Stimulated activated CD8-positive, alpha-beta memory T cell treated with anti-CD3 and anti-CD28 coated beads, Interleukin-12 subunit alpha, Interleukin-12 subunit beta, amount 100 ng/mL, for 24 hours (primary cell): Measurements from ENCODE around the gene MSANTD2.
"Not testable (repeated sequence)": the region's sequence is repeated elsewhere in the genome, so short reads cannot be mapped to it uniquely, and the experiment has no call there.

ENCODE experiments used
- DNase-seq: peaks from one replicate; pipeline ENCODE4 v3.0.0-alpha.2; 2020; ENCODE audit errors: extremely low read depth

Gene MSANTD2

GRCh38 chr11:124770959-124771358 is 29.2 kb downstream of the MSANTD2 start:
- DNase-seq: not testable (repeated sequence)

- DNase-seq: no peak
These were observed 30.1 kb downstream of the MSANTD2 start for GRCh38 chr11:124769806-124770774.

- no peak for DNase-seq
These were observed 31.3 kb downstream of the MSANTD2 start for GRCh38 chr11:124768914-124769313.

- DNase-seq: no peak
These were observed 34.0 kb downstream of the MSANTD2 start for GRCh38 chr11:124766156-124766555.

GRCh38 chr11:124763156-124763947 is 36.9 kb downstream of the MSANTD2 start:
- DNase-seq: peak; percentile 58

- no peak for DNase-seq
These were observed 37.5 kb downstream of the MSANTD2 start for GRCh38 chr11:124762624-124763155.

GRCh38 chr11:124762105-124762623 is 38.0 kb downstream of the MSANTD2 start, which contains the start of gene ESAM:
Gene ESAM, minus strand, starts transcription at chr11:124762290. Its CDS starts 136 bp downstream, at chr11:124762154.
- no peak for DNase-seq

- no peak for DNase-seq
These were observed 38.7 kb downstream of the MSANTD2 start for GRCh38 chr11:124761301-124762104.

GRCh38 chr11:124760806-124761205 is 39.4 kb downstream of the MSANTD2 start:
- DNase-seq: no peak

GRCh38 chr11:124760205-124760652 is 40.0 kb downstream of the MSANTD2 start:
- DNase-seq: no peak

- no peak for DNase-seq
These were observed 40.7 kb downstream of the MSANTD2 start for GRCh38 chr11:124759266-124760204.

GRCh38 chr11:124758355-124759265 is 41.6 kb downstream of the MSANTD2 start:
- no peak for DNase-seq

GRCh38 chr11:124757320-124757719 is 42.9 kb downstream of the MSANTD2 start:
- no peak for DNase-seq

- DNase-seq: no peak
These were observed 43.4 kb downstream of the MSANTD2 start for GRCh38 chr11:124756753-124757227.

- no peak for DNase-seq
These were observed 44.0 kb downstream of the MSANTD2 start for GRCh38 chr11:124756033-124756752.

- no peak for DNase-seq
These were observed 45.5 kb downstream of the MSANTD2 start for GRCh38 chr11:124754710-124755109.

- DNase-seq: no peak
These were observed 45.9 kb downstream of the MSANTD2 start for GRCh38 chr11:124754309-124754708.

- no peak for DNase-seq
These were observed 46.6 kb downstream of the MSANTD2 start for GRCh38 chr11:124753624-124754023.
